ENCODE data around the gene SPRED2.

SPRED2 gene

DNA sequence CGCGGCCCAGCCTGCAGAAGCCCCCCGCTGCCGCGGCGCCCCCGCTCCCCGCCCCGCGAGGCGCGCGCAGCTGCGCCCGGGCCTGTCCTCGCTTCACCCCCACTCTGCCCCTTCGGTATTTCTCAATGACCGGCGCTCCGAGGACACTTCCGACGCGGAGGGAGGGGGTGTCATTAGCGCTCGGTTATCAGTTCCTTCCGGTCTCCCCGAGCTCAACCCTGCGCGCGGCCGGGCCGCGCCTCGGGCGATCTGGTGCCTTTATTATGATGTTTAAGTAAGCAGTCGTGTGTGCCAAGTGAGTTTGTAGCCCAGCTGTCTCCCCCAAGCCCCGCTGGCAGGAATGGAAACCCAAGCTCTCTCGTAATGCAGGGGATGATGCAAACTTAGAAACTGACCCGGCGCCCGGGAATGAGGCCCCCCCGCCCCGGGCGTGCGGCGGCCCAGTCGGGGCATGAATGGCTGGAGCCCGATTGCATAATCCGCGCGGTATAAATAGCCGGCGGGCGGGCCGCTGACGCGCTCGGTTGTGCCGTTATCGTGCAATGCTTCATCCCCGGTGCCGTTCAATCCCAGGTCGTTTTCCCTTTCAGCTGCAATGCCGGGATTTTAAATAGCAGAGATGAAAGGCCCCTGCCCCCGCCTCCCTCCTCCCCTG, 3.9 kb upstream of the SPRED2 start:
- peak overlapping the region; percentile 68 for H3K4me3 ChIP-seq (ENCODE audit: low read depth, low read length)
- no peak for TF ChIP-seq CTCF (IDR thresholded peaks at IDR 0.05; ENCODE audit: low read depth, low read length)
- in situ Hi-C loops (cut with HindIII; ENCODE audit: low sequenced_read_pairs) = no loop called here
- DNase-seq (ENCODE audit: low read depth, low spot score) = peak; percentile 96

GRCh38 chr2:65435625-65436168, 3.3 kb upstream of the SPRED2 start:
- no peak for TF ChIP-seq CTCF (IDR thresholded peaks at IDR 0.05; ENCODE audit: low read depth, low read length)
- DNase-seq (ENCODE audit: low read depth, low spot score) = peak; percentile 94
- peak overlapping the region; percentile 68 for H3K4me3 ChIP-seq (ENCODE audit: low read depth, low read length)
- in situ Hi-C loops (cut with HindIII; ENCODE audit: low sequenced_read_pairs) = no loop called here

DNA sequence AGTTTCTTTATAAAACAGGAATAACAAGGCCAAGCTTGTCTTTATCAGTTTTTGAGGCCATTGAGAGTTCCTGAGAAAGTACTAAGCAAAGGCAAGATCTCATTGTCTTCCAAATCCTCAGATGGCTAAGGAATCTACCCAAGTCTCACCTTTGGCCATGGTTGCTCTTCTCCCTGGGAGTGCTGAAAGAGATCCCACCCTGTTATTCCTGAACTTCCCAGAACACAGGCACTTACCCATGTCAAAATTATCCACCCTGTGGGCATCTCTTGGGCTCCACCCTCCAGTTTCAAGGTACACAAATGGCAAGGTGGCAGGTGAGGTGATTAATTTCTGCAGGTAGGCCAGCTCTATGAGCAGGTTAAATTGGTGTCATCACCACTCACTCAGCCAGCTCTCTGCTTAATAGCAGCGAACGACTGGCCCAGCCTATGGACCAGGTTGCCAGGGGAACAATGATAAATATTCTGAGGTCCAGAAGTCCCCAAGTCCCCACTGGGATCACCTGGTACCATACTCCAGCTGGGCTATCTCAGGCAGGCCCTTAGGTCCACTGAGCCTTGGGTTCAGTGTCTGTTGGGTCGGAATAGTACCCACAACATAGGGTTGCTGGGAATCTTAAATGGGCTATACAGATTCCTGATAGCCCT, 2.3 kb upstream of the SPRED2 start:
- in situ Hi-C loops (cut with HindIII; ENCODE audit: low sequenced_read_pairs) = no loop called here

GRCh38 chr2:65431421-65432226, 775 bp downstream of the SPRED2 start:
- H3K4me3 ChIP-seq (ENCODE audit: low read depth, low read length) = peak overlapping the region; percentile 91
- in situ Hi-C loops (cut with HindIII; ENCODE audit: low sequenced_read_pairs) = no loop called here
- TF ChIP-seq CTCF (IDR thresholded peaks at IDR 0.05; ENCODE audit: low read depth, low read length) = no peak
- DNase-seq (ENCODE audit: low read depth, low spot score) = peak; percentile 41

More for the DNA sequence above, 2.3 kb upstream of the SPRED2 start:
- DNase-seq (ENCODE audit: low read depth, low spot score) = no peak
- H3K4me3 ChIP-seq (ENCODE audit: low read depth, low read length) = no peak overlapping the region
- no peak for TF ChIP-seq CTCF (IDR thresholded peaks at IDR 0.05; ENCODE audit: low read depth, low read length)

DNA sequence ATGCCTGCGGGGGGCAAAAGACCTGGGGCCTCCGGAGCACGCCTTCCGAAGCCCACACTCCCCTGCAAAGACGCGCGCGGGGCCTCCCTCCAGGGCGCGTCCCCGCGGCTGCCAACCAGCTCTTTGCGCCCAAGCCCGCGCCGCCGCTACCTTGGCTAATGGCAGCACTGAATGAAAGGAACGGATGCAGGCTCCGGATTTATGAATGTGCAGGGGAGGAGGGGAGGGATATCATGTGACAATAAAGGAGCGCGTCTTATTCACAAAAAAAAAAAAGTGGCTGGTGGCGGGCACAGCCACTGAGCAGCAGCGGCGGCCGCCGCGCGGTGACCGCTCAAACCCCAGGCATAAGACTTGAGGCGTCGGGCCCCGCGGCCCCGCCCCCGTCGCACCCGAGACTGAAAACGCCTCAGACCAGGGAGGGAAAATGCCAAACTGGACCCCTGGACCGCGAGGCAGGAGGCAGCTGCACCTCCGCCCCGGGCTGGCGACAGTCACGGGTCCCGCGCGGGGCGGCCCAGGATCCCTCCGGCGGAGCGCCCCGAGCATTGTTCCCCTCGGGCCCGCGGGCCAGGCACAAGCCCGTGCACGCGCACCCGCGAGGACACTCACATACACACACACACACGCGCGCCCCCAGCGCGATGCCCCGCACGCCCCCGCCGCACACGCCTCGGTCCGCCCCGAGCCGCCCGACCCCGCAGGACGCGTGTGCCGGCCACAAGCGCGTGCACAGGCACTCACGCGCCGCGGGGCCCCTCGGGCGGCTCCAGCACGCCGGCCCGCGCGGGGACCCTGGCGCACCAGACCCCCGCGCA, 1.6 kb downstream of the SPRED2 start:
- TF ChIP-seq CTCF (IDR thresholded peaks at IDR 0.05; ENCODE audit: low read depth, low read length) = no peak
- H3K4me3 ChIP-seq (ENCODE audit: low read depth, low read length) = peak overlapping the region; percentile 91
- in situ Hi-C loops (cut with HindIII; ENCODE audit: low sequenced_read_pairs) = no loop called here

More for the DNA sequence above, 1.6 kb downstream of the SPRED2 start:
- peak; percentile 50 for DNase-seq (ENCODE audit: low read depth, low spot score)

All from astrocyte of the spinal cord (primary cell).